SK-N-SH (cell line): ENCODE results near the gene HILPDA.

Experiments used
- TF ChIP-seq, protein P1 (sequence below): fragments of 150-350 bp; IDR thresholded peaks from 2 replicates; pipeline ENCODE4 v1.6.1; 2017; ENCODE audit warnings: antibody characterized with exemption, low read length, low read depth, borderline replicate concordance
- TF ChIP-seq, protein P2 (sequence below): fragments of 200-600 bp; sonication (generic); IDR thresholded peaks from 2 replicates; pipeline ENCODE4 v1.6.1; 2017; ENCODE audit warnings: antibody characterized with exemption, mild to moderate bottlenecking, moderate library complexity
- TF ChIP-seq, protein P3 (sequence below): IDR thresholded peaks from 2 replicates; pipeline ENCODE4 v1.4.0; 2012; ENCODE audit warnings: low read depth, borderline replicate concordance

GRCh38 chr7:128455543-128456254 is at the start of gene HILPDA:
- TF ChIP-seq, protein P1, sequence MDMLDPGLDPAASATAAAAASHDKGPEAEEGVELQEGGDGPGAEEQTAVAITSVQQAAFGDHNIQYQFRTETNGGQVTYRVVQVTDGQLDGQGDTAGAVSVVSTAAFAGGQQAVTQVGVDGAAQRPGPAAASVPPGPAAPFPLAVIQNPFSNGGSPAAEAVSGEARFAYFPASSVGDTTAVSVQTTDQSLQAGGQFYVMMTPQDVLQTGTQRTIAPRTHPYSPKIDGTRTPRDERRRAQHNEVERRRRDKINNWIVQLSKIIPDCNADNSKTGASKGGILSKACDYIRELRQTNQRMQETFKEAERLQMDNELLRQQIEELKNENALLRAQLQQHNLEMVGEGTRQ, result no peak
- TF ChIP-seq, protein P2, sequence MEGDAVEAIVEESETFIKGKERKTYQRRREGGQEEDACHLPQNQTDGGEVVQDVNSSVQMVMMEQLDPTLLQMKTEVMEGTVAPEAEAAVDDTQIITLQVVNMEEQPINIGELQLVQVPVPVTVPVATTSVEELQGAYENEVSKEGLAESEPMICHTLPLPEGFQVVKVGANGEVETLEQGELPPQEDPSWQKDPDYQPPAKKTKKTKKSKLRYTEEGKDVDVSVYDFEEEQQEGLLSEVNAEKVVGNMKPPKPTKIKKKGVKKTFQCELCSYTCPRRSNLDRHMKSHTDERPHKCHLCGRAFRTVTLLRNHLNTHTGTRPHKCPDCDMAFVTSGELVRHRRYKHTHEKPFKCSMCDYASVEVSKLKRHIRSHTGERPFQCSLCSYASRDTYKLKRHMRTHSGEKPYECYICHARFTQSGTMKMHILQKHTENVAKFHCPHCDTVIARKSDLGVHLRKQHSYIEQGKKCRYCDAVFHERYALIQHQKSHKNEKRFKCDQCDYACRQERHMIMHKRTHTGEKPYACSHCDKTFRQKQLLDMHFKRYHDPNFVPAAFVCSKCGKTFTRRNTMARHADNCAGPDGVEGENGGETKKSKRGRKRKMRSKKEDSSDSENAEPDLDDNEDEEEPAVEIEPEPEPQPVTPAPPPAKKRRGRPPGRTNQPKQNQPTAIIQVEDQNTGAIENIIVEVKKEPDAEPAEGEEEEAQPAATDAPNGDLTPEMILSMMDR, result no peak
- TF ChIP-seq, protein P3, sequence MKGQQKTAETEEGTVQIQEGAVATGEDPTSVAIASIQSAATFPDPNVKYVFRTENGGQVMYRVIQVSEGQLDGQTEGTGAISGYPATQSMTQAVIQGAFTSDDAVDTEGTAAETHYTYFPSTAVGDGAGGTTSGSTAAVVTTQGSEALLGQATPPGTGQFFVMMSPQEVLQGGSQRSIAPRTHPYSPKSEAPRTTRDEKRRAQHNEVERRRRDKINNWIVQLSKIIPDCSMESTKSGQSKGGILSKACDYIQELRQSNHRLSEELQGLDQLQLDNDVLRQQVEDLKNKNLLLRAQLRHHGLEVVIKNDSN, result no peak
